Astrocyte (in vitro differentiated cells and primary cell): ENCODE data around the gene ABITRAM. TPM values are rescaled to one million over a fixed set of nuclear protein-coding genes. Genes with fewer than 3 reads are reported as not detected.
A peak's percentile ranks its signal among the peaks of the same experiment; 100 is the strongest.

Experiments used
- DNase-seq: peaks from one replicate; pipeline ENCODE4 v3.0.0-alpha.2; 2010; ENCODE audit warnings: low read depth
- FAIRE-seq: peaks from 2 replicates; lab custom pipeline; 2011; peaks lifted over from hg19 to GRCh38; lab: Jason Lieb, UNC
- H2AFZ ChIP-seq: 2 replicates; pipeline ENCODE4 v1.6.0; 2012; ENCODE audit warnings: low read depth, low read length, inconsistent platforms
- H3K27ac ChIP-seq: 2 replicates; pipeline ENCODE4 v1.5.1; 2011; ENCODE audit warnings: low read depth, low read length, inconsistent platforms
- H3K27me3 ChIP-seq: 2 replicates; pipeline ENCODE4 v1.6.0; 2011; ENCODE audit warnings: low read length, inconsistent platforms; ENCODE audit not compliant: insufficient read depth
- H3K36me3 ChIP-seq: 2 replicates; pipeline ENCODE4 v1.5.1; 2011; ENCODE audit warnings: low read length, inconsistent platforms; ENCODE audit not compliant: insufficient read depth
- H3K4me1 ChIP-seq: 2 replicates; pipeline ENCODE4 v1.5.1; 2011; ENCODE audit warnings: low read length, inconsistent platforms; ENCODE audit not compliant: insufficient read depth
- H3K4me2 ChIP-seq: 2 replicates; pipeline ENCODE4 v1.6.0; 2012; ENCODE audit warnings: low read length, inconsistent platforms
- H3K4me3 ChIP-seq: 2 replicates; pipeline ENCODE4 v1.5.1; 2011; ENCODE audit warnings: low read depth, mild to moderate bottlenecking, low read length, inconsistent platforms; ENCODE audit not compliant: insufficient read depth
- H3K79me2 ChIP-seq: 2 replicates; pipeline ENCODE4 v1.6.0; 2012; ENCODE audit warnings: mild to moderate bottlenecking, low read length, inconsistent platforms; ENCODE audit not compliant: insufficient read depth
- H3K9ac ChIP-seq: 2 replicates; pipeline ENCODE4 v1.6.0; 2012; ENCODE audit warnings: mild to moderate bottlenecking, low read length, inconsistent platforms
- H3K9me3 ChIP-seq: 2 replicates; pipeline ENCODE4 v1.5.1; 2012; ENCODE audit warnings: low read depth, mild to moderate bottlenecking, low read length, inconsistent platforms; ENCODE audit not compliant: insufficient read depth
- H4K20me1 ChIP-seq: 2 replicates; pipeline ENCODE4 v1.6.0; 2012; ENCODE audit warnings: low read length, inconsistent platforms; ENCODE audit not compliant: insufficient read depth
- H3K27ac Mint-ChIP-seq: one replicate; pipeline ENCODE4 v1.8.0; 2021; ENCODE audit warnings: mild to moderate bottlenecking, mixed read lengths; ENCODE audit not compliant: unreplicated experiment
- H3K27me3 Mint-ChIP-seq: one replicate; pipeline ENCODE4 v1.8.0; 2021; ENCODE audit warnings: low read depth, mixed read lengths; ENCODE audit not compliant: unreplicated experiment
- H3K36me3 Mint-ChIP-seq: one replicate; pipeline ENCODE4 v1.8.0; 2021; ENCODE audit warnings: low read depth, mixed read lengths; ENCODE audit not compliant: unreplicated experiment
- H3K4me1 Mint-ChIP-seq: one replicate; pipeline ENCODE4 v1.8.0; 2021; ENCODE audit warnings: low read depth, mixed read lengths; ENCODE audit not compliant: unreplicated experiment
- H3K4me3 Mint-ChIP-seq: one replicate; pipeline ENCODE4 v1.8.0; 2021; ENCODE audit warnings: mild to moderate bottlenecking, moderate library complexity, mixed read lengths; ENCODE audit not compliant: unreplicated experiment
- H3K9me3 Mint-ChIP-seq: one replicate; pipeline ENCODE4 v1.8.0; 2021; ENCODE audit warnings: mild to moderate bottlenecking, mixed read lengths; ENCODE audit not compliant: unreplicated experiment
- CTCF ChIP-seq: IDR thresholded peaks from 2 replicates; pipeline ENCODE4 v1.5.1; 2011; ENCODE audit warnings: low read depth, mild to moderate bottlenecking, inconsistent platforms, low read length, moderate library complexity; ENCODE audit not compliant: insufficient read depth
- EZH2 ChIP-seq: IDR thresholded peaks from 2 replicates; pipeline ENCODE4 v1.6.1; 2012; ENCODE audit warnings: mild to moderate bottlenecking, low read length, inconsistent platforms; ENCODE audit not compliant: insufficient read depth
- total RNA-seq: library from RNA; stranded (reverse); gene quantifications from 2 replicates; pipeline ENCODE4 v1.2.1, GENCODE V29; 2021

ABITRAM gene
- total RNA-seq, 1 donor from 2014 or later = 16.3 TPM

GRCh38 chr9:108933231-108933717 is 926 bp upstream of the ABITRAM start:
- no peaks in the 10 kb centered on the region for H3K27me3 ChIP-seq
- H3K4me1 ChIP-seq = peaks cover 5% of the 10 kb centered on the region
- peaks cover 4% of the 10 kb centered on the region for H3K4me1 Mint-ChIP-seq
- TF ChIP-seq EZH2 = no peak
- TF ChIP-seq CTCF = no peak
- peak; percentile 11 for DNase-seq
- peak overlapping the region; percentile 93 for H3K4me3 ChIP-seq
- H3K9ac ChIP-seq = peak overlapping the region; percentile 92
- peak overlapping the region; percentile 44 for H3K27ac Mint-ChIP-seq
- peak overlapping the region; percentile 91 for H2AFZ ChIP-seq
- peak overlapping the region; percentile 81 for H3K27ac ChIP-seq
- H3K4me3 Mint-ChIP-seq = peak overlapping the region; percentile 99
- H3K36me3 ChIP-seq = peaks cover 3% of the 10 kb centered on the region
- H3K36me3 Mint-ChIP-seq = peaks cover 4% of the 10 kb centered on the region
- H3K4me2 ChIP-seq = peak overlapping the region; percentile 94
- H3K9me3 ChIP-seq = no peaks in the 10 kb centered on the region
- no peaks in the 10 kb centered on the region for H3K27me3 Mint-ChIP-seq
- H3K79me2 ChIP-seq = peaks cover 39% of the 10 kb centered on the region
- H3K9me3 Mint-ChIP-seq = no peaks in the 10 kb centered on the region
- FAIRE-seq = no peak
- H4K20me1 ChIP-seq = no peaks in the 10 kb centered on the region

GRCh38 chr9:108933718-108934322 is 380 bp upstream of the ABITRAM start, which contains the start of gene ELP1:
ELP1 (minus strand) TSS chr9:108934124; CDS start chr9:108931146, 2,978 bp downstream.
- no peak for TF ChIP-seq EZH2
- TF ChIP-seq CTCF = peak; percentile 6
- peaks cover 5% of the 10 kb centered on the region for H3K4me1 ChIP-seq
- H3K36me3 Mint-ChIP-seq = peaks cover 4% of the 10 kb centered on the region
- H3K27ac ChIP-seq = peak within 1 kb of the TSS; percentile 81
- peak within 1 kb of the TSS; percentile 93 for H3K4me3 ChIP-seq
- H4K20me1 ChIP-seq = no peaks in the 10 kb centered on the region
- H3K27me3 ChIP-seq = no peaks in the 10 kb centered on the region
- DNase-seq = peak; percentile 91
- peaks cover 4% of the 10 kb centered on the region for H3K4me1 Mint-ChIP-seq
- H3K36me3 ChIP-seq = peaks cover 5% of the 10 kb centered on the region
- no peak for FAIRE-seq
- H3K9me3 Mint-ChIP-seq = no peaks in the 10 kb centered on the region
- H3K9ac ChIP-seq = peak within 1 kb of the TSS; percentile 92
- no peaks in the 10 kb centered on the region for H3K27me3 Mint-ChIP-seq
- H3K27ac Mint-ChIP-seq = peak within 1 kb of the TSS; percentile 93
- peaks cover 39% of the 10 kb centered on the region for H3K79me2 ChIP-seq
- H2AFZ ChIP-seq = peak within 1 kb of the TSS; percentile 92
- H3K9me3 ChIP-seq = no peaks in the 10 kb centered on the region
- H3K4me3 Mint-ChIP-seq = peak within 1 kb of the TSS; percentile 99
- peak within 1 kb of the TSS; percentile 94 for H3K4me2 ChIP-seq
